ENCODE data around the gene GPC5.

DNA sequence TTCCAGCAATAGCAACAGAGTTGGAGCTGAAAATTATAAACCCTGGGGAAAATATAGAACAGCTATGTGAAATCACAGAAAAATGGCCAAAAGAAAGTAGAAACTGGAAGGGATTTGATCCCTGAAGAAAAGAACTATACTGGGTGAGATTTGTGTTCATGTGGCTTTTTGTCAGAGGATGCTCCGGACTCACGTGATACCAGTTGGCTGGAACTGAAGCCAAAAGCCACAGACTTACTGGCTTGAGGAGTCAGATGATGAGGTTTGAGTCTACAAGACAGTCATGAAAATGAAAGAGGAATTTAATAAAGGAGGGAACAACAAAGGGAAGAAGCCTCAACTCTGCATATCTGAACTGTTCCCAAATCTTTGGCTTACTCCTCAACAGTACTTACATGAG lies 427.1 kb downstream of the GPC5 start:
- TF ChIP-seq CTCF (IDR thresholded peaks at IDR 0.05) (no peak), POLR2A (IDR thresholded peaks at IDR 0.05) (no peak)

Data from testis (tissue), 2 donors.